Measurements from ENCODE around the gene ESYT2. TPM values are rescaled to one million over a fixed set of nuclear protein-coding genes. Genes with fewer than 3 reads are reported as not detected.

Gene ESYT2
- total and polyA plus RNA-seq, 9 of the 15 experiments (the other 6 are each of a cell fraction or from before 2014, with no cell fraction given) = 5.8 to 86.9 (median 64.7) TPM

GRCh38 chr7:158704524-158705233 is 124.6 kb downstream of the ESYT2 start, which contains the start of gene NCAPG2 (continued):
- peak; percentile 94; the same call in 1 of the 2 replicates for TF ChIP-seq ZNF609 (CRISPR knock-in tag; IDR thresholded peaks at IDR 0.05; ENCODE audit: borderline replicate concordance)
- TF ChIP-seq PHTF2 (CRISPR knock-in tag; IDR thresholded peaks at IDR 0.05) = no peak
- TF ChIP-seq KLF1 (tag; IDR thresholded peaks at IDR 0.05) = peak; percentile 87
- TF ChIP-seq HCFC1 (IDR thresholded peaks at IDR 0.05; ENCODE audit: low read depth, low read length) = no peak
- no peak for TF ChIP-seq BCOR (IDR thresholded peaks at IDR 0.05)
- TF ChIP-seq JUND (IDR thresholded peaks at IDR 0.05; ENCODE audit: borderline replicate concordance, low read depth, low read length) = 0 out of 2 replicates have a peak, but pooled peaks have one; percentile 38
- no peak; the same call in 2 of the 3 replicates for TF ChIP-seq JUND (tag; IDR thresholded peaks at IDR 0.05; ENCODE audit: borderline replicate concordance, low read depth, low read length)
- TF ChIP-seq CHD2 (IDR thresholded peaks at IDR 0.05; ENCODE audit: low read depth, low read length) = peak; percentile 100
- no peak for TF ChIP-seq EHMT2 (IDR thresholded peaks at IDR 0.05)
- no peak for TF ChIP-seq ZNF217 (CRISPR knock-in tag; IDR thresholded peaks at IDR 0.05)
- peak; percentile 93 for TF ChIP-seq MYC (IDR thresholded peaks at IDR 0.05; ENCODE audit: low read depth, low read length)
- TF ChIP-seq MYC (CRISPR knock-in tag; IDR thresholded peaks at IDR 0.05; ENCODE audit: borderline replicate concordance, low read depth) = no peak
- TF ChIP-seq PHB (CRISPR knock-in tag; IDR thresholded peaks at IDR 0.05) = peak; percentile 79; the same call in 1 of the 2 replicates
- TF ChIP-seq CBFA2T3 (IDR thresholded peaks at IDR 0.05) = 0 out of 2 replicates have a peak, but pooled peaks have one; percentile 27
- no peak for TF ChIP-seq ZNF668 (CRISPR knock-in tag; IDR thresholded peaks at IDR 0.05)
- peak; percentile 100 for TF ChIP-seq HNRNPL (IDR thresholded peaks at IDR 0.05; ENCODE audit: low read depth, low read length)
- TF ChIP-seq TGIF2 (CRISPR knock-in tag; IDR thresholded peaks at IDR 0.05) = no peak
- no peak for TF ChIP-seq CC2D1A (IDR thresholded peaks at IDR 0.05)
- peak; percentile 90 for TF ChIP-seq CREM (IDR thresholded peaks at IDR 0.05; ENCODE audit: low read depth)
- TF ChIP-seq ATF7 (IDR thresholded peaks at IDR 0.05) = peak; percentile 93
- peak; percentile 91 to 92 for TF ChIP-seq NRF1 (conservative IDR thresholded peaks at IDR 0.05 in 1 of 2, IDR thresholded peaks at IDR 0.05 in 1 of 2)
- TF ChIP-seq, protein P1, sequence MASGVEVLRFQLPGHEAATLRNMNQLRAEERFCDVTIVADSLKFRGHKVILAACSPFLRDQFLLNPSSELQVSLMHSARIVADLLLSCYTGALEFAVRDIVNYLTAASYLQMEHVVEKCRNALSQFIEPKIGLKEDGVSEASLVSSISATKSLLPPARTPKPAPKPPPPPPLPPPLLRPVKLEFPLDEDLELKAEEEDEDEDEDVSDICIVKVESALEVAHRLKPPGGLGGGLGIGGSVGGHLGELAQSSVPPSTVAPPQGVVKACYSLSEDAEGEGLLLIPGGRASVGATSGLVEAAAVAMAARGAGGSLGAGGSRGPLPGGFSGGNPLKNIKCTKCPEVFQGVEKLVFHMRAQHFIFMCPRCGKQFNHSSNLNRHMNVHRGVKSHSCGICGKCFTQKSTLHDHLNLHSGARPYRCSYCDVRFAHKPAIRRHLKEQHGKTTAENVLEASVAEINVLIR (CRISPR knock-in tag; IDR thresholded peaks at IDR 0.05) = peak; percentile 77

Measured in K562 (cell line).